Measurements from ENCODE around the gene DAAM2.

DNA sequence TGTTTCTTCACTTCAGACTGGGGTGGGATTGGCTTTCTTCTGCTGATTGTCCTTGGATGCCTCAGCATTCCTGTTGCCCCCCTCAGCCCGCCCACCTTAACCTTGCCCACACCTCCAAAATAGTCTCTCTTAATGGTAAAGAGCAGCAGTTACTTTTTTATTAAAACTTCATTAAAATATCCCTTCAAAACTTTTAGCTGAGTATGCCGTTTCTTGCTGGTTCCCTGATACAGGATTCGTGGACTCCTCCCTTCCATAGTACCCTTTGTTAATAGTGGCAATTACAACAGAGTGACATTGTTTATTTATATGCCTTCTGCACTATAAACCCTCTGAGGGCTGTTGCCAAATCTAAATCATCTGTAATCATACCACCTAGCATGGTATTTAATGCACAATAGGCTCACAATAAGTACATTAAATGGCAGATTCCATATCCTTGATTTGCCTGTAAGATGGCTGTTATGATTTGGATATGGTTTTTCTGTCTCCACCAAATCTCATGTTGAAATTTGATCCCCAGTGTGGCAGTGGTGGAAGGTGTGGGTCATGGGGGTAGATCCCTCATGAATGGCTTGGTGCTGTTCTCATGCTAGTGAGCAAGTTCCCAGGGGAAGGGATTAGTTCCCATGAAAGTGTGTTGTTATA, 145.6 kb downstream of the DAAM2 start:
- TF ChIP-seq CTCF (conservative IDR thresholded peaks at IDR 0.05; ENCODE audit: low read length) (no peak), EZH2phosphoT487 (IDR thresholded peaks at IDR 0.05; ENCODE audit: borderline replicate concordance) (no peak)

All from Loucy (cell line).